ENCODE data around the gene OSBPL9. TPM values are rescaled to one million over a fixed set of nuclear protein-coding genes. Genes with fewer than 3 reads are reported as not detected.

Gene OSBPL9
- polyA plus RNA-seq, 1 experiment, result 68.3 TPM

- POLR2A ChIA-PET, result no interaction called here
- Histone ChIP-seq H3K27me3 (ENCODE audit: control insufficient read depth, insufficient read depth, low read length) (no peaks in the 10 kb centered on the region), H3K36me3 (ENCODE audit: control insufficient read depth, insufficient read depth, low read length) (no peaks in the 10 kb centered on the region), H3K4me3 (ENCODE audit: low read depth, low read length) (no peak overlapping the region)
- no peak for DNase-seq (ENCODE audit: low read depth)
- TF ChIP-seq CTCF (IDR thresholded peaks at IDR 0.05; ENCODE audit: insufficient read depth, low read depth, low read length), result no peak
- CTCF ChIA-PET, result interaction anchor here (1.7 kb wide), 1 partner anchor 139 kb away, joined by 9 read pairs; no protein-coding TSS in a partner anchor
Observed at GRCh38 chr1:51629918-51630317, 13.0 kb downstream of the OSBPL9 start.

- TF ChIP-seq CTCF (IDR thresholded peaks at IDR 0.05; ENCODE audit: insufficient read depth, low read depth, low read length), result no peak
- Histone ChIP-seq H3K4me3 (ENCODE audit: low read depth, low read length) (no peak overlapping the region), H3K27me3 (ENCODE audit: control insufficient read depth, insufficient read depth, low read length) (no peaks in the 10 kb centered on the region), H3K36me3 (ENCODE audit: control insufficient read depth, insufficient read depth, low read length) (no peaks in the 10 kb centered on the region)
- ChIA-PET POLR2A (no interaction called here), CTCF (interaction anchor here (1.7 kb wide), 1 partner anchor 139 kb away, joined by 9 read pairs; no protein-coding TSS in a partner anchor)
- no peak for DNase-seq (ENCODE audit: low read depth)
Observed at GRCh38 chr1:51630393-51630792, 13.5 kb downstream of the OSBPL9 start.

GRCh38 chr1:51630922-51631321 is 14.0 kb downstream of the OSBPL9 start:
- CTCF ChIA-PET, result interaction anchor here (1.7 kb wide), 1 partner anchor 138 kb away, joined by 9 read pairs; no protein-coding TSS in a partner anchor
- no peaks in the 10 kb centered on the region for H3K36me3 ChIP-seq (ENCODE audit: control insufficient read depth, insufficient read depth, low read length)
- no peaks in the 10 kb centered on the region for H3K27me3 ChIP-seq (ENCODE audit: control insufficient read depth, insufficient read depth, low read length)
- no peak for TF ChIP-seq CTCF (IDR thresholded peaks at IDR 0.05; ENCODE audit: insufficient read depth, low read depth, low read length)
- POLR2A ChIA-PET, result no interaction called here
- no peak overlapping the region for H3K4me3 ChIP-seq (ENCODE audit: low read depth, low read length)
- no peak for DNase-seq (ENCODE audit: low read depth)

GRCh38 chr1:51631747-51632146 is 14.9 kb downstream of the OSBPL9 start:
- Histone ChIP-seq H3K27me3 (ENCODE audit: control insufficient read depth, insufficient read depth, low read length) (no peaks in the 10 kb centered on the region), H3K36me3 (ENCODE audit: control insufficient read depth, insufficient read depth, low read length) (no peaks in the 10 kb centered on the region), H3K4me3 (ENCODE audit: low read depth, low read length) (no peak overlapping the region)
- TF ChIP-seq CTCF (IDR thresholded peaks at IDR 0.05; ENCODE audit: insufficient read depth, low read depth, low read length), result no peak
- no peak for DNase-seq (ENCODE audit: low read depth)
- POLR2A ChIA-PET, result no interaction called here
- CTCF ChIA-PET, result interaction anchor here (0.6 to 1.7 kb wide), 2 partner anchors 9 to 137 kb away, joined by 3 to 9 read pairs; no protein-coding TSS in a partner anchor

GRCh38 chr1:51634618-51635017 is 17.7 kb downstream of the OSBPL9 start:
- no peaks in the 10 kb centered on the region for H3K36me3 ChIP-seq (ENCODE audit: control insufficient read depth, insufficient read depth, low read length)
- ChIA-PET CTCF (no interaction called here), POLR2A (no interaction called here)
- DNase-seq (ENCODE audit: low read depth), result no peak
- no peak for TF ChIP-seq CTCF (IDR thresholded peaks at IDR 0.05; ENCODE audit: insufficient read depth, low read depth, low read length)
- no peak overlapping the region for H3K4me3 ChIP-seq (ENCODE audit: low read depth, low read length)
- no peaks in the 10 kb centered on the region for H3K27me3 ChIP-seq (ENCODE audit: control insufficient read depth, insufficient read depth, low read length)

Measured in BJ (cell line).